GM18505 (cell line): ENCODE measurements around the gene EYA2.

Experiments used
- ATAC-seq: cut with Tn5 transposase; IDR thresholded peaks from one replicate; pipeline ENCODE4 v1.9.1; 2021; ENCODE audit not compliant: unreplicated experiment
- POLR2A ChIP-seq: IDR thresholded peaks from 4 replicates; pipeline ENCODE4 v1.6.1; 2011; ENCODE audit warnings: borderline replicate concordance; ENCODE audit not compliant: insufficient read depth, insufficient read length; ENCODE audit errors: extremely low read depth

The EYA2 gene

DNA sequence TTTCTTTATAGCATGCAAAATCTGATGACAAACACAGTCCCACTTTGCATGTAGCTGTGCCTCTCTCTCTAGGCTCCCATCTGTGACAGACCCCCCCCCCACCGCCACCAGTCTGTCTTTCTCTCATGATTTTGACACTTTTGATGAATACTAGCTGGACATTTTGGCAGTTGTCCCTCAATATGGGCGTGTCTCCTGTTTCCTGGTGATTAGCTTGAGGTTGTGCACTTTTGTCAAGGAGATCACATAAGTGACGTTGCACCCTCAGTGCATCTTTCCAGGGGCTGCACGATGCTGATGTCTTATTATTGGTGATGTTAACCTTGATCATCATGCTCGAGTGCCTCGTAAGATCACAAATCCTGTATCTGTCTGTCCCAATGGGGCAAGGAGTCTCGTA, 155.1 kb downstream of the EYA2 start:
- no peak for ATAC-seq

DNA sequence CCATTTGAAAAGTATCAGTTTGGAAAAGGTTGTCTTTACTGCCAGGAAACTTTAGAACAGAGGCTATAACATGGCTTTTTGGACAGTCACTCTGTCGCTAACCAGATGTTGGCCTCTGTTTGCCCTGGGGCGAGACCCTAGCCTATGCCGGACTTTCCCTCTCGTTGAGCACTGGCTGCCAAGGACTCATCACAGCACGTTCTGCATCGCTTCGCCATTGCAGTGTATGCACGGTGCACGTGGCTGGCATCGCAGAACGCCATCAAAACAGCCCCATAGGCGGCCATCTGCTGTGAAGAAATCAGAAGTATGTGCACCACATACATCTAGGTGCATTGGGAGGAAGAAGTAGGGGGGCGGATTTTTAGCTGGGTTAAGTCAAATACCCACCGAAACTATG, 156.4 kb downstream of the EYA2 start:
- no peak for TF ChIP-seq POLR2A
- ATAC-seq, result no peak

More for the DNA sequence above, 155.1 kb downstream of the EYA2 start:
- TF ChIP-seq POLR2A, result no peak

DNA sequence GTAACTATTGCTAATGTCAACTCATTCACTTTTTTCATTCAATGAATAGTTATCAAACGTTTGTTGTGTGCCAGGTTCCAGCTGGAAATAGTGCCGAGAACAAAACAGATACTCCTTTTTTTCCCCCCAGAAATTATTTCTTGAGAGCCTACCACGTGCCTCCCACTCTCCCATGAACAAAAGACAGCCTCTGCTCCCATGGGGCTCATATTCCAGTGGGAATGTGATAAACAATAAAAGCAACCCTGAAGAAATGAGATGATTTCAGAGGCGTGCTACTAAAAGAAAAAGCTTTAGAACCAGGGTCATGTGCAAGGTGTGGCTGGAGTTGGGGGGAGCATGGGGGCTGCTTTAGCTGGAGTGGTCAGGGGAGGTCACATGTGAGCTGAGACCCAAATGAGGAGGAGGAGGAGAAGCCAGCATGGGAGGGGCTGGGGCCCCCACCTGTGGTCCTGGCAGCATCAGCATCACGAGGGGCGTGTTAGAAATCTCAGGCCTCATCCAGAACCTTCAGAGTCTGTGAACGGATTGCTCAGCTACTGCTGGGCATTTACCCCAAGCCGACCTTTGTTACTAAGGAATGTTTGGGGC, 157.4 kb downstream of the EYA2 start:
- ATAC-seq, result no peak
- no peak for TF ChIP-seq POLR2A

DNA sequence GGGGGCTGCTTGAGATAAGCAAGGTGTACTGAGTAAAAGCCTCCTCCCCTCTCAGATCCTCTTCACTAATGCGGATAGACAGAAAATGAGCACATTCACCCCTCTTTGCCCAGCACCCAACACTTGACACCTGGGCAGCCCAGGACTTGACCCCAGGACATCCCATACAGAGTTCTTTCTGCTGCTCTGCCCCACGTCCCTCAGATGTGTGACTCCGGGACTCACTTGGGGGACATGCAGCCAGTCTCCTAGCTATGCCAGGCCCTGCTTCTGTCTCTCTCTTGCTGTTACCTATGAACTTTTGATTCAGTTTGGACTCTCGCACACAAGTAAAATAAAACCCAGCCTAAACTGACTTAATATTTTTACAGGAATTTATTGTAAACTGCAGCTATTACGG, 159.9 kb downstream of the EYA2 start:
- no peak for TF ChIP-seq POLR2A
- no peak for ATAC-seq

DNA sequence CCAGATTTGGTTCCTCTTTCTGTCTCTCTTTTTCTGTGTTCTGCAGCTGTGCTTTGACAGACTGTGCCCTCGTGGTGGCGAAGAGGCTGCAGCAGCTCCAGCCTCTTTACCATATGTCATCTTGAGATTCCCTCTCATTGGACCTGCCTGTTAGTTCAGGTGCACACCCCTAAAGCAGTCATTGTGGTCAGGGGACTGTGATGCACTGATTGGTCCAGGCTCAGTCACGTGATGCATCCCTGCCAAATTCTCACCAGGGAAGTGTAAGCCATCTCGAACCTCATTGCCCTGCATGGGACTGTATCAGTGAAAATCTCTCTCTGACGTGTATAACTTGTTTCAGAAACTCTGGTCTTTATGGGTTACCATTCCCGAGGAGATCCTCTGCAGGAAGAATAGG, 160.3 kb downstream of the EYA2 start:
- ATAC-seq, result no peak
- no peak for TF ChIP-seq POLR2A

DNA sequence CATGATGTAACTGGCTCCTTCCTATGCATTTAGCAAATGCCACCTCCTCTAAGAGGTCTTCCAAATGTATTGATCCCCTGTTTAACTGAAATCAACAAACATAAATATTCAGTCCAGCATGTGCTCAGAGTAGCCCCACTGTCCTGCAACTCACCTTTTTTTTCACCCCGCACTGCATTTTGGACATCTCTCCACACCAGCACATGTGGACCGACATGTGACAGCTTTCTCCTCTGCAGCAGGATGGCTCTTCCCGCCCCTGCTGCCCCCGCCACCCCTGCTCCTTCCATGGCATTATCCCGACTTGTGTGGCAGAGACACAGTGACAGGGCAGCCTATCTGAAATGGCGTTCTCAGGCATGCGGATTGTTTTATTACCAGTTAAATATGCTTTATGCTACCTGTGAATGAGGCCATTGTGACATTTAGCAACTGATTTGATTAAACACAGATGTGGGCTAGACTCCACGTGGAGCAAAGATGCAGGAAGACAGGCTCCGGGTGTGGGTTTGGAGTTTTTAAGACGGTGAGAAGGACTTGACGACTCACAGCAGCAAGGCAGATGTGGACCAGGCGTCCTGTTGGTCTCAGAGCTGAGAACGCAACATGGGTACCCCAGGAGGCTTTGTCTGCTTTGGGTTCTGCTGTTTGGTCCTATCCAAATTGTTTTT, 161.2 kb downstream of the EYA2 start:
- TF ChIP-seq POLR2A, result no peak
- ATAC-seq, result no peak

DNA sequence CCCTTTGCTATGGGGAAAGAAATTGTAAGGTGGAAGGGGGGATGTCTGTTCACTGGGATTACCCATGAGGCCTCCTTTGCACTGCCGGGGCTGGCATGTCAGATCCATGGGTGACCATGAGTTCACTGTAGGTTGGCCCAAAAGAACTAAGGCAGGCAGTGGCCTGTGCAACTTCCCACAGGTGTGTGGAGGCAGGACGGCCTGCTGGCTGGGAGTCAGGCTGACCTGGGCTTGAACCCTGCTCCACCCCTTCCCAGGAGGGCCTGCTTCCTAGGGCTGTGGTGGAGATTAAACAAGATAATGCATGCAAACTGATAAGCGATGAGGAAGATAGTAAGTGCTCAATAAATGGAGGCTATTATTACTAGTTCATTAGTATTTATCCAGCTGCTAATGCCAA, 163.0 kb downstream of the EYA2 start:
- no peak for ATAC-seq
- TF ChIP-seq POLR2A, result no peak

DNA sequence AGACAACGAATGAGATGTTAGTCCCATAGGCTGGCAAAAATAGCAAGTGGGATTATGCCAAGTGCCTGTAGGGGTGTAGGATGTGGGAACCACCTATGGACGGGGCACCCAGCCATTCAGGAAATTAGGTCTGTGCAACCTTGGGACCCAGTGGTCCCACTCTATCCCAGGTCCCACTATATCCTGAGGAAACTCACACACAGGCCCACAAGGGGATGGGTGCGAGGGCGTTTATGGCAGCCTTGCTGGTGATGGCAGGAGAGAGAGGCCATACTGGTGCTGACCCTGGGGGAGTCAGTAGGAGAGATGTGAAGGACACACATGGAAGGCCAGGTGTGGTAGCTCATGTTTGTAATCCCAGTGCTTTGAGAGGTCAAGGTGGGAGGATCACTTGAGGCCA, 163.6 kb downstream of the EYA2 start:
- ATAC-seq, result no peak
- TF ChIP-seq POLR2A, result no peak

DNA sequence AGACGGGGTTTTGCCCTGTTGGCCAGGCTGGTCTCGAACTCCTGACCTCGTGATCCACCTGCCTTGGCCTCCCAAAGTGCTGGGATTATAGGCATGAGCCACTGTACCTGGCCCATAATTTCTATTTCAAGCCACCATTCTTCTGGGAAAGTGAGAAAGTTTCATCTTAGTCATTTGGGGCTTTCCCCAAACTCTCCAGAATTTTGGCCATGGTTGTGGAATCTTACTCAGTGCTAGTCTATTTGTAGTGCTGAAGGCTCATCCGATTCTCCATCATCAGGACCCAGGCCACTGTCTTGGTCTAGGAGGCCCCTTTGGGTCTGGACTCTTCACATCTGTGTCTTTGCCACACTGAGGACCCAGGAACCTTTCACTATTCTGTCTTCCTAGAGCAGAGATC, 164.9 kb downstream of the EYA2 start:
- TF ChIP-seq POLR2A, result no peak
- ATAC-seq, result no peak

DNA sequence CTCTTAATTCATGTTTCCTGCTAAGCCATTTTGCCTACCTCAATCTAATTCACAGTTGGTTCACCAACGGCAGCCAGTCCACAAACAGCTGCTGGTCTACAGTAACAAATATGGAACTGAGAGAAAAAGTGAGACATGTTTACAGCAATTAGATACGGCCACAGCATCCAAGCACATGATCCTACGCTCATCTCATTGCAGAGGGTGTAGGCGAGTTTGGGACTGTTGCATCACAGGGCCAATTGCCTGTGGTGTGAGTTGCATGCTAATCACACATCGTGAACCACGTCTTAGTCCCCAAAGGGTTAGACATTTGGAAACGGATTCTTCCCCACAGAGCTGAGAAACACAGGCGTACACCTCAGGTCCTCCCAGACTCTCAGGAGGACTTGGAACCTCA, 166.9 kb downstream of the EYA2 start:
- TF ChIP-seq POLR2A, result no peak

DNA sequence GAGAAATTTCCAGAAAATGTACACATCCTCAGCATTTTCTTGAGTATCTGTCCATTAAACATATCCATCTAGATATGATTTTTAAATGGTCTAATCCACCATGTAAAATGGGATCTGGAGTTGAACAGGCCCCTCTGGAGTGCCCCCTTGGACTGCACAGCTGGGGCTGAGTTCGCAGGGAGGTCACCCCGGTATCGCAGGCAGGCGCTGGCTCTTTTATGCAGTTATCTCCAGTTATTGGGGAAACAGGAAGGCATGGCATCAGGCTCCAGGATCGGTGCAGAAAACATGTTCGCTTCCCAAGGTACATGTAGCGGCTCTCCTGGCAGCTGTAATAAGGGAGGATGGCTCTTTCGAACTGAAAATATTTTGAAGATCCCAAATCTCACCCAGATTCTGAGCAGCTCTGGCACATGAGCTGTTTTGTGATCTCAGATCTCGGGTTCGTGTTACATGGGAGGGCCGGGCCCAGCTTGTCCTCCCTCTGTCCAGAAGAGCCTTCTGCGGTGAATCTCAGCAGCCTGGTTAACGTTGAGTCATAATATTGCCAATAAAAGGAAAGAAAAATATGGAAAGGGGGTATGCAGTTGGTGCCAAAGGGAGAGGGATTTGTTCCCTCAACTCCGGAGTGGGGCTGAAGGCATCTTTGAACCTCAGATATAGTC, 167.7 kb downstream of the EYA2 start:
- TF ChIP-seq POLR2A, result no peak
- no peak for ATAC-seq

More for the DNA sequence above, 166.9 kb downstream of the EYA2 start:
- no peak for ATAC-seq

DNA sequence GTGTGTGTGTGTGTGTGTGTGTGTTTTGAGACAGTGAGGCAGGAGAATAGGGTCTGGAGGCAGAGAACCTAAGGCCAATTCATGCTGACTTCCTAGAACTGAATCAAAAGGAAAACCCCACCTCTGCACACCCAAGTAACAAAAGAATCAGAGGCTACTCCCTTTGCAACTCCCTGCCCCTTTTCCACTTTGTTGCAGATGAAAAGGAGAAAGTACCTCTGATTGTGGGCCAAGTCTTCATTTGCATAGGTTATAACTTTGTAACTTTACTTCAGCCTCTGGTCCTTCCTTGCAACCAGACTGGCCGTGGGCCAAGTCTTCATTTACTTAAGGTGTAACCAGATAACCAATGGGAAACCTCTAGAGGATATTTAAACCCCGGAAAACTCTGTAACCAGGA, 168.8 kb downstream of the EYA2 start:
- TF ChIP-seq POLR2A, result no peak

DNA sequence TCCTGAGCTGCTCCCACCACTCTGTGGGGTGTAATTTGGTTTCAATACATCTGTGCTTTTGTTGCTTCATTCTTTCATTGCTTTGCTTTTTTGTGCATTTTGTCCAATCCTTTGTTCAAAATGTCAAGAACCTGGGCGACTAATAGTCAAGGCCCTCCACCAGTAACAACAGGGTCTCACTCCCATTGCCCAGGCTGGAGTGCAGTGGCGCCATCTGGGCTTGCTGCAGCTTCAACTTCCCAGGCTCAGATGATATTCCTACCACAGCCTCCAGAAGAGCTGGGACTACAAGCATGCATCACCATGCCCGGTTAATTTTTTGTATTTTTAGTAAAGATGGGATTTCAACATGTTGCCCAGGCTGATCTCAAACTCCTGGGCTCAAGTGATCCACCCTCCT, 169.2 kb downstream of the EYA2 start:
- TF ChIP-seq POLR2A, result no peak
- ATAC-seq, result no peak

More for the DNA sequence above, 168.8 kb downstream of the EYA2 start:
- no peak for ATAC-seq

DNA sequence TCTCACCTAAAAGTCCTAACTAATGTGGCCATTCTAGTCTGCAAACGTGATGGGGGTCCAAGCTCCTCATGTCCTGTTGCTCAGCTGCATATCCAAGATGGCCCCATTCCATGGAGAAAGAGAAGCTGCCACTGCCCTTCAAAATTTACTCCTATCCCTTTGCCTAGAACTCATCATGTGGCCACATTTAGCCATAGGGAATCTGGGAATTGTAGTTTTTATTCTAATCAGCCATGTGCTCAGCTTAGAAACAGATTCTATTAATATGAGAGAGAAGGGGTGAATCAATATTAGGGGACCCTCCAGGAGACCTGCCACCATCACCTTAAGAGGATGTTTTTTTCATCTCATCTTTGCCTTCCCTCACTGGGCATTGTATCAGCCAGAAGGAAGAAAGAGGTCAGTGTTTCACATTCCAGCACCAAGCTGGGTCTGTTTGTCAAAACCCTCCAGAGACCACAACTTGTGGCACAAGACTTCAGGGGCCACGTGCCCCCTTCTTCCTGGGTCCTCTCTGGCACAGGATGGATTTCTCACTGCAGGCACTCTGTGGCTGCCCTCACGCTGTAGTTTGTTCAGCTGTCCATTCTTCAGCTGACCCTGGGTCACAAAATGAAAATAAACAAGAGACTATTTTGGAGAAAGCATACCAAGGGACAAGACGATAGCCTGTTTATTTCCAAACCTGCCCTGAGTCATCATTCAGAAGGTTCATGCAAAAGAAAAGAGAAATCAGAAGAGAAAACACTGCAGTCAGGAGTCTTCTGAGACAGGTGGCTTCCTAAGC, 172.0 kb downstream of the EYA2 start:
- no peak for ATAC-seq
- no peak for TF ChIP-seq POLR2A

DNA sequence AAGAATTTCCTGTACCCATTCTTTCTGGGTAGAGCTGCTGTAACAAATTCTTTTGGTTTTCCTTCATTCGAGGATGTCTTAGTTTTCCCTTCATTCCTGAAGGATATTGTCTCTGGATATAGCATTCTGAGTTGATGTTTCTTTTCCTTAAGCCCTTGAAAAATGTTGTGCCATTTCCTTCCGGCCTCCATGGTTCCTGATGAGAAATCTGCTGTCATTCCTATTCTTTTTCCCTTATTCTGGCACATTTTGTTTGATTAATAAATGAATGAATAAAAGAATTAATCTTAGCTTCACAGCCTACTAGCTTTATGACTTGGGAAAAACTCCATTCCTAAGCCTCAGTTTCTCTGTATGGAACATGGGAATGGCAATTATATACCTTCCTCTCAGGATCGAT, 173.1 kb downstream of the EYA2 start:
- ATAC-seq, result no peak
- TF ChIP-seq POLR2A, result no peak
